Nephron progenitor cell (in vitro differentiated cells): Measurements from ENCODE around the gene HIPK2.

ENCODE experiments used
- DNase-seq: peaks from one replicate; pipeline ENCODE4 v3.0.0; 2021
- H3K27ac Mint-ChIP-seq: 2 replicates; pipeline ENCODE4 v1.8.0; 2021; ENCODE audit warnings: mild to moderate bottlenecking, moderate library complexity, mixed read lengths
- H3K27me3 Mint-ChIP-seq: 2 replicates; pipeline ENCODE4 v1.8.0; 2021; ENCODE audit warnings: mild to moderate bottlenecking, low read depth, mixed read lengths; ENCODE audit not compliant: poor library complexity
- H3K36me3 Mint-ChIP-seq: 2 replicates; pipeline ENCODE4 v1.8.0; 2021; ENCODE audit warnings: low read depth, mixed read lengths
- H3K4me1 Mint-ChIP-seq: 2 replicates; pipeline ENCODE4 v1.8.0; 2021; ENCODE audit warnings: mixed read lengths
- H3K4me3 Mint-ChIP-seq: 2 replicates; pipeline ENCODE4 v1.8.0; 2021; ENCODE audit warnings: mild to moderate bottlenecking, moderate library complexity, mixed read lengths
- H3K9me3 Mint-ChIP-seq: 2 replicates; pipeline ENCODE4 v1.8.0; 2021; ENCODE audit warnings: mild to moderate bottlenecking, moderate library complexity, mixed read lengths
- CTCF ChIP-seq: fragments of 200-600 bp; sonication (generic); IDR thresholded peaks from 2 replicates; pipeline ENCODE4 v1.5.0; 2021; ENCODE audit warnings: antibody characterized with exemption

HIPK2 gene

DNA sequence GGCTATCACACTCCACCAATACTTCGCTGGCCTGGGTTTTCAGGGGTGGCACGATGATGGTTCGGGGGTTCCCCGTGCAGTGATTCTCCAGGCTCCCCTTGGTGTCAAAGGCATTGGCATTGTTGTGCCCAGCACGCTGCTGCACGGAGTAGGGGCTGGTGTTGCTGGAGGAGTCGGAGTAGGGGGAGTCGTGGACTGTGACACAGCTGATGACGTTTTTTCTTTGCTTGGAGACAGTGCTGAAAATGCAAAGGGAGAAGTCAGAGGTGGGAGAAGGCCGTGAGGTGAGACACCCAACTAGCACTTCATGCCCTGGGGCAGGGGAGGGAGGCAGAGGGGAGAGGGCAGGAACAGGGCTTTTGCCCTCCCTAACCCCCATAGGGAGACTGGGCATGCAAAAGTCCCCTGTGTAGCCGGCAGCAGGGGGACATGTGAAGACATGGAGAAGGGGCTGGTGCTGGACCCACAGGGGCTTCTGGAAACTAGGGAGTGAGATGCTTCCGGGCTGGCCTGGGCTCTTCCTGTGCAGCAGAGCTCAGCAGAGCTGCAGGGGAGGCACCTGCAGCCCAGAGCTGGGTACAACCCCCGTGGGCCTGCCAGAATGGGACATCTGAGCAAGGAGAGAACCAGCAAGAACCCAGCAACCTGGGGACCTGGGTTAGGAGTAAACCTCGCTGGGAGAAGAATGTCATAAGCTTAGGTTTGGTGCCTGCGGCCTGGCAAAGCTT lies 193.8 kb downstream of the HIPK2 start:
- Mint-ChIP-seq H3K27ac (peak overlapping the region; percentile 79), H3K36me3 (peaks cover 60% of the 10 kb centered on the region), H3K27me3 (peaks cover 5% of the 10 kb centered on the region), H3K4me1 (peaks cover 10% of the 10 kb centered on the region), H3K4me3 (no peak overlapping the region), H3K9me3 (no peaks in the 10 kb centered on the region)
- TF ChIP-seq CTCF = no peak
- no peak for DNase-seq

- DNase-seq = no peak
- no peaks in the 10 kb centered on the region for H3K4me1 Mint-ChIP-seq
- TF ChIP-seq CTCF = no peak
- no peaks in the 10 kb centered on the region for H3K9me3 Mint-ChIP-seq
- no peak overlapping the region for H3K27ac Mint-ChIP-seq
- peaks cover 60% of the 10 kb centered on the region for H3K36me3 Mint-ChIP-seq
- H3K4me3 Mint-ChIP-seq = no peak overlapping the region
- peaks cover 5% of the 10 kb centered on the region for H3K27me3 Mint-ChIP-seq
Observed at GRCh38 chr7:139582671-139583155, 195.1 kb downstream of the HIPK2 start.

DNA sequence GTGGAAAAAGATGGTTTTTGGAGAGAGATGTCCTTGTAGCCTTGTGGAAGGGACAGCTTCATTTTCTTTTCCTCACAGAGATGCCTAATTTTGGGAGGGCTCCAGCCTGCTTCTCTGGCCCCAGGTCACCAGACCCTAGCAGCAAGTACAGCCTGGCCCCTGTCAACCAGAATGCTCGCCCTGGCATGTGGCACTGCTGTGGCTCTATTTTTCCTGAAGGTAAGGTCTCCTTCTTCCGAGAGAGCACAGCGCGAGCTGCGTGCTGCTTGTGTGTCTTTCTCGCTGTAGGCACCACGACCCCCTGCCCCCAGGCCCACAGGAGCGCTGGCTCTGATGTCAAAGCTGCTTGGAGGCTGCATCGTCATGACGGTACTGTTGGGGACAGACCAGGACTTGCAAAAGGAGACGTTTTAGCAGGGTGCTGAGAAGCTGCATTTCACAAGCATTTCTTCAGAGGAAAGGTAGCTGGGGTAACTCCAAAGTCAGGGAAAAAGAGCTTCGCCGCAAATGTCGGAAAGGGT lies 195.6 kb downstream of the HIPK2 start:
- no peak for TF ChIP-seq CTCF
- H3K4me1 Mint-ChIP-seq = no peaks in the 10 kb centered on the region
- peaks cover 60% of the 10 kb centered on the region for H3K36me3 Mint-ChIP-seq
- no peak for DNase-seq
- H3K9me3 Mint-ChIP-seq = no peaks in the 10 kb centered on the region
- H3K4me3 Mint-ChIP-seq = no peak overlapping the region
- H3K27me3 Mint-ChIP-seq = peaks cover 5% of the 10 kb centered on the region
- H3K27ac Mint-ChIP-seq = peak overlapping the region; percentile 68

DNA sequence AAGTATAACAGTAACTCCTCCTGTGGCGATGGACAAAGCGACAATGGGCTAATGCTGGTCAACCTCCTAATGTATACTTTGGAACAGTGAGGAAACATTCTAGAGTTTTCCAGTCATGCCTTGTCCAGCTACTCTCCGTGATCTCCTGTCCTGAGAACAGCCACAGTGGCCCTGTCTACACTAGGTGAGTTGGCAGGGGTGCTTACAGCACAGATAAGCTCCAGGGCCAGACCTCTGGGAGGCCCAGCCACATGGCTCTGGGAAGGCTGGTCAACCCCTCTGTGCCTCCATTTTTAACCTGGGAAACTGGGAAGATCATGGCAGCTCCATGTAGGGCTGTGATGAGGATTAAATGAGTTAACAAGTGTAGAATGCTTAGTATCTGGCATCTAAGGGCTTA lies 197.4 kb downstream of the HIPK2 start:
- Mint-ChIP-seq H3K27me3 (peaks cover 5% of the 10 kb centered on the region), H3K27ac (no peak overlapping the region), H3K4me3 (no peak overlapping the region), H3K4me1 (peaks cover 5% of the 10 kb centered on the region), H3K36me3 (peaks cover 55% of the 10 kb centered on the region), H3K9me3 (no peaks in the 10 kb centered on the region)
- DNase-seq = no peak
- no peak for TF ChIP-seq CTCF

DNA sequence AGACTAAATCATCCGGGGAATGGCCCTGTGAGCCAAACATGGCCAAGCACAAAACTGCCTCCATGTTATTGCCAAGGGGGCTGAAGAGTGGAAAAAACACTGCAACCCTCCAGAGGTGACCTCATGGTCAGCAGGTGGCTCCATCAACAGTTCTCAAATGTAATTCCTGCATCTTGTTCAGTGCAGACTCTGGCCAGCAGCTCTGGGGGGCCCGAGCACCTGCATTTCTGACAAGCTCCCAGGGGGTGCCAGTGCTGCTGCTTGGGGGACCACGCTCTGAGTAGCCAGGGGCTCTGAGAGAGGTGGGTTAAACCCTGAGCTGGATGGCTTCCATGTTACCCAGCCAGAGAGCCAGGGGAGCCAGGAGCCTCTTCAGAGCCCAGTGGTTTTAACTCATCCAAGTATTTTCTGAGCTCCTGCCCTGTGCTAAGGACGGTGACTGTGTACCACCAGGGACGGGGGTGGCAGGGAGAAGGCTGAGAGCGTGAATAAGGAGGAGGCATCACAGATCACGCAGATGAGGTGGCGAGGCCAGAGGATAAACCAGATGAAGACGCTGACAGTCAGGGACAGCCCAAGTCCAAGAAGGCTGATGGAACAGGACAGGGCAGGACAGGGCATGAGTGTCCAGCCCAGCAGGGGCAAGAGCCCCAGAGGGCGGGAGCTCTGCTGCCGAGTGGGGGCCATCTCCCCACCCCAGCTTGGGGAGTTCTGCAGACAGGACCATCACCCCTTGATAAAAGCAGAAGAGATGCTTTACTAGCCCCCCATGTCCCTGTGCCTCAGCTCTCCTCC lies 201.4 kb downstream of the HIPK2 start:
- H3K4me3 Mint-ChIP-seq = no peak overlapping the region
- H3K9me3 Mint-ChIP-seq = no peaks in the 10 kb centered on the region
- peaks cover 76% of the 10 kb centered on the region for H3K36me3 Mint-ChIP-seq
- H3K27me3 Mint-ChIP-seq = no peaks in the 10 kb centered on the region
- no peak for DNase-seq
- no peak overlapping the region for H3K27ac Mint-ChIP-seq
- peaks cover 34% of the 10 kb centered on the region for H3K4me1 Mint-ChIP-seq
- no peak for TF ChIP-seq CTCF
